C1 segment of cervical spinal cord (tissue), 14 donors: Measurements from ENCODE around the gene FAM9C.
A peak's percentile ranks its signal among the peaks of the same experiment; 100 is the strongest.
"Not testable (repeated sequence)": the region's sequence is repeated elsewhere in the genome, so short reads cannot be mapped to it uniquely, and the experiment has no call there.

Source experiments
- DNase-seq, 14 donors: peaks; one replicate each; lab custom pipeline; 2025; lab: John Stamatoyannopoulos, UW

The FAM9C gene

DNA sequence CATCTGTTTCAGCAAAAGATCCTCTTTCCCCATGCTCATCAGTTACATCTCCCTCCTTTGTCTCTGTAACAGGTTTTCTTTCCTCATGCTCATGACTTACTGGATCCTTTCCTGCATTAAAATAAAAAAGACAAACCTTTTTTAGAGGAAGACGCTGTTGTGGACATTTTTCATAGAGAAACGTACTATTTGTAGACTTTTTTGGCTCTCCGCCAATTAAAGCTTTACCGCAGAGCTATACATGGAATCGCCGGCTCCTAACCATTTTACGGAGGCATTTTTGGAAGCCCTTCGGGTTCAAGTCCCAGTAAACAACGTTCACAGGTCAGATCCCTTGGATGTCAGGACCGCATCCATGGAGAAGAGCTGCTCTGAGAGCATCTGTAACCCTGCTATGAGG, 1.3 kb downstream of the FAM9C start:
- DNase-seq, result no peak

DNA sequence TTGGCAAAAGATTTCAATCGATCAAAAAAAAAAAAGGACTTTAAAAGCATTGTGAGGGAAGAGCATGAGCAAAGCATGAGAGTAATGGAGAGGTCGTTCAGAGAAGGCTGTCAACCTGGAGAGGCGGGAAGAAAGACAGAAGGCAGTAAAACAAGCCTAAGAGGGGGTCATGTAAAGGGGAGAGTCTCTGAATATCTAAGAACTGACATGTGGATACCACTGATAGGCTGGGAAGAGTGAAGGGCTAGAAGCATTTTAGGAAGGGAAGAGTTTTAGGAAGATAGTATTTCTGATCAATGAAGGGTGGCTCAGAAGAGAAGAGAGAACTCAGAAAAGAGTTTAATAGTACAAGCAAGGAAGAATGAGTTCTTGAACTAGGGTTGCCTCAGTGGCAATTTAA, 7.5 kb downstream of the FAM9C start:
- no peak for DNase-seq

DNA sequence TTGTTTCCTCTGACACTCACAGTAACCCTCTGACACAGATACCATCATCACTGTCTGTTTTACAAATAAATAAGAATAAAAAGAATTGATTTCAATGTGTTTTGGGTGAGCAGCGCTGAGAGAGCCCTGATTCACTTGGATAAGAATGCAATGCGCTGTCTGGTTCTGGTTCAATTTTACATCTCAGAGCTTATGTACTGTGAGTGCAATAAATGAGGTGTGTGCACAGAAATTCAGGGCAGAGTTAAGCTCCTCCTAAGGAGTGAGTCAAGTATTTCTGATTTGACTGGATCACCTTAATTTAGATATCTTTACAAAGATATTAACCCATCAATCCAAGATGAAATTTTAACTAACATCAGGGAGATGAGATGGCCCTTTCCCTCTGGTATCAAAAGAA, 11.2 kb downstream of the FAM9C start:
- DNase-seq, result no peak

DNA sequence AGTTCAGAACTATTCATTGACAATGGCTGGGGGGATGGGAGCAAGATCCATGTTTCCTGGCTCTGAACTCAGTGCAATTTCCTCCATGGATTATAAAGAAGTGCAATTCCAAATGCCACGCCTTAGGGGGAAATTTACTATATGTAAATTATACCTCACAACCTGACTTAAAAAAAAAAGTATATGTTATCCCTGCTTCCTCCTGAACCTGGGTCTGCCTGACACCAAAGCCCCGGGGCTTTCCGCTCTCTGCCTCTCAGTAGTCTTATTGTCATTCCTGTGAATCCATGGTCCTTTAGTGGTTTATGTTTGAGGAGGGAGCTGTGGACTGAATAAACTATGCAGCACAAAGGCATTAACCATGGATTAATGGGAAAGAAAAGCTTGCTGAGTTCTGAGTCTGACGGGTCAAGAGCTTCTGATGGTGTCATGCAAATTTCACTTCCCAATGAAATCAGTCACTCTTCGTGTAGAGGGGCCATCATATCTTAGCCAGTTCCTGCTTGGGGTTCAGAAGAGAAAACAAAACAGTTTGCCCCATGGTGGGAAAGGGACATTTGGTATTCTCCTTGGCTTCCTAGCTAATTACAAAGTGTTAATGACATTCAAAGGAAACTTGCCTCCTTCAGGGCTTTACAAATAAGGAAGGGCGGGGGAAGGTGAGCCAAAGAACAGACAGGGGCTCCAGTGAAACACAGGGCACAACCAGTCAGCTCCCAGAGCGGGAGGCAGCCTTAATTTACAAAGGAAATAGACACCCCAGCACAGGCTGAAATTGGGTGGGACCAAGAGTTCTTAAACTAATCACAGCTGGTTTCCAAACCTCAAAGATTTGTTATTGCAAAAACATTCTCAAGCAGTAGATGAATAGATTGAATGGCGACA, 14.3 kb downstream of the FAM9C start:
- DNase-seq, result no peak

DNA sequence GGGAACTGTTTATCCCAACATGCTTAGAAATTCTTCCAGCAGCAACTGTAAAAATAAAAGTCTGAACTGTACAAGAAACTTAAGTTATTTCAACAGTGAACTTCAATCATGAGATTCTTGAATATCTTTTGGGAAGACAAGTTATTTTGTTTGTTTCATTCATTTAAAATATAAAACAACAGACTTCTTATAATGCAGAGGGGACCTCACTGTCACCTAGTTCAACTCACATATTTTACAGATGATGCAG, 14.9 kb downstream of the FAM9C start:
- DNase-seq, result no peak

DNA sequence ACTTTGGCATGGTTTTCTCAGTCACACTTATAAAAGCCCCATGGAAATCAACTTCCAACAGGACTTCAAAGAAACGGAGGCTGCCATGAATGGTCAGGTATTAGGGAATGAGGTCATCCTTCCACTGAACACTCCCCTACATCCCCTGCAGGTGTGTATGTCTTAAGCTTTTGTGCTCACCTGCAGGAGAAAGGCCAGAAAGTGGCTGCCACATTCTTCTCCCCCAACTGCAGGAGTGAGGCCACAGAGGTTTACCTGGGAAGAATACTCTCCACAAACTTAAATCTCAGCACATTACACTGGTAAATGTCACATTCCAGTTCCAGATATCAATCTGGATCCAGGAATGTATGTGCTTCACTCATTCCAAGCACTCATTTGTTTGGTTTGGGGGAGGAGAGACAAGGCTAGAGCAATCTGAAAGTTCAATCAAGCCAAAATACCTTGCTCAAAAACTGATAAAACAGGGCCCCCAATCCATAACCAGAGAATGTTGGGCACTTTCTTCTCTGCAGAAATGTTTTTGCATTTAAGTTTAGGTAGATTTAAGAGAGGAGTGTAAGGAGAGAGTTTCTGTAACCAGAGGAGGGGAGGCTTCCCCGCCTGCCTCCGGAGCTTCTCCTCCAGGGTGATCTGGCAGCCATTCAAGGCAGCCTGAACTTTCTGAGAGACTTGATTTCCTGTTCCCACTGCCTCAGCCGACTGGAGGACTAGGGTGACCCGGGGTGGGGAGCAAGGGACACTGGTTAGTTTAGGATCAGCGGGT, 15.4 kb downstream of the FAM9C start:
- DNase-seq, result peak in 2 of 14 donors; percentile 12 to 19

DNA sequence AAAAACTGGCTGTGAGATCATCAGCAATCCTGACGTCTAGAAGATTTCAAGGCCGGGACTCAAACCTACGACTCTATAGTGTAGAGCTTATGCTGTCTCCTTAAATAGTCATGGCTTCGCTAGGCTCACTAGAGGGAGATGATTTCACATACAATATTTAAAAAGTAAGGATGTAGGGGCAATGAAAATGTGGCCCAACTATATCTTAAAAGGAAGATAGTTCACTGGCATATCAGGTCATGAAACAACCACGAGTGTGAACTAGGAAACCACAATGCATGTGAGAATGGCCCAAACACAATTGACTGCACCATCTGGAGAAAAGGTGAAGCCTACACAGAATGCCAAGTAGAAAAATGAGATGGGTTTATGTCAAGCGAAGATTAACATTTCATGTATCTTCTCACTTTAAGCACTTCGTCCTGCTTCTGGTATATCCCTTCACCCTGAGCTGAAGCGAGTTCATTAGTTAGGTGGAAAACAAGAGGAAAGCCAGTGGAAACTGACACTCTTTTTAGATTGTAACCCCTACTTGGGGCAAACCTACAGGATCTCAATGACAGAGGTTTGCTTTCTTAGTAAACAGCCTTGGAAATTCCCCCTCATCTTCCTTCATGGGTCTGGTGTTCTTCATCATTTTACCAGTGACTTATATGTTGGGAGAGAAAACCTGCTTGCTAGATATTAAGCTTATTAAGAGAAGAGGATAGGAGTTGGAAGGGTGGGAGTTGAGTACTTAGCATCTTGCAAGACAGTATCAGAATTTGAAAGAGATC, 17.4 kb downstream of the FAM9C start:
- DNase-seq, result no peak

DNA sequence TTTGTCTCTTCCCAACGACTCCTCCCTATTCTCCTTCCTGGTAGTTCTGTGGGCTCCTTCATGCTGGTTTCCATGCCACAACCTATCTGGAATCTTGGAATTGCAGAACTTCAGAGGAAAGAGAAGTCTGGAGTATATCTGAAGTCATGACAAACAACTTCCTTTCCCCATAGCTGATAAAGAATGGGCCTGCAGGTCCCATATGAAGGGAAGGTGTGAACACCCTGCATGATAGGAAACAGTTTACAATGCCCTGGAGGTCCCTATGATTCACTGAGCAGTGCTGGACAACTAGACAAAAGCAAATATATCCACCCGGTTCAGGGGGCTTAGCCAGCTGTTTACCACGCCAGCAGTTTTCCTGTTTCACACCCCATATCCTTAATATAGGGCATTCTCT, 19.4 kb downstream of the FAM9C start:
- DNase-seq, result no peak

DNA sequence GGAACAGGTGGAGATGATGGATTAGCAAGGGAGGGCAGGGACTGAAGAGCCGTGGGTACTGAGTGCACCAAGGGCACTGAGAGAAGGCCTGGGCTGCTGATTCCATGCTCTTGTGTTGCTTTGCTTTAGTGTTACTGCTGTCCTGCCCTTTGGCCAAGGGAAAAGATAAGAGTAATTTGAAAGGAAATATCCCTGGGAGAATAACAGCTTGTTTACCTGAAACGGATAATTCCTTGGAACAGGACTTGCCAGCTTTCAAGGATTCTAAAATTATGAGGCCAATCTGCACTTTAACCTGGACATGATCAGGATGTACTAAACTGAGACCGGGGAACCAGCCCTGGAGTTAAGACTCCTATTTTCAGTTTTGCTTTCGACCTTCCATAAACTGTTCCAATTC, 20.4 kb downstream of the FAM9C start:
- no peak for DNase-seq

DNA sequence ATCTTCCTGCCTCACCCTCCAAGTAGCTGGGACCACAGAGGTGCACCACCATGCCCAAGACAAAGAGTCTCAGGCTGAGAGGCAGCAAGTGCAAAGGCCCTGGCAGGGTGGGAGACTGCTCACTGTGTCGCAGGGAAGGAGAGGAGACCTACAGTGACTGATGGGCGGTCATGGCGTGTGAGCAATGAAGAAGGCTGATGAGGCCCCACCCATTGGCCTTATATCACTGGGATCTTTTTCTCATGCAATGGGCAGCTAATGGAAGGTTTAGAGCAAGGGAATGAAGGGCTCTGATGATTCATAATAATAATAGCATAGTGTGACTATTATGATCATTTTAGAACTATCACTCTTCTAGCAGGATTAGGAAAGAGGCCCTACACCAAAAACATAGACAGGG, 20.9 kb downstream of the FAM9C start:
- no peak for DNase-seq

DNA sequence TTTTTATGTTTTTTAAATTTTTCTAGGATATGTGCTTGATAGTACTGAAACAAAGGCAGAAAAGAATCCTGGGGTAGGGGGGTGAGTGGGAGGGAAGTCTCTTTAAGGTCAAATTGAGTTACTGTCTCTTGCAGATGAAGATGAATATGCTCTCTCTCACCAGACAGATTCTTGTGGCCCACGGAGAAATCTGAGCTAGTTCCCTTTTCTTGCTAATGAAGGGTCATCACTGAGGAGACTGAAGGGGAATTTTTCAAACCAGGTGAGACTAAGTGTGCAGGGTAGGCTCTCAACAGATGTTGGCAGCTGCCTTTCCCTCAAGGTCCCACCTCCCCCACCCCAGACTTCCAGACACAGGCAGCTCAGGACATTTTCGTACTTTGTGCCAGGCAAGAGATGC, 21.5 kb downstream of the FAM9C start:
- DNase-seq, result no peak

DNA sequence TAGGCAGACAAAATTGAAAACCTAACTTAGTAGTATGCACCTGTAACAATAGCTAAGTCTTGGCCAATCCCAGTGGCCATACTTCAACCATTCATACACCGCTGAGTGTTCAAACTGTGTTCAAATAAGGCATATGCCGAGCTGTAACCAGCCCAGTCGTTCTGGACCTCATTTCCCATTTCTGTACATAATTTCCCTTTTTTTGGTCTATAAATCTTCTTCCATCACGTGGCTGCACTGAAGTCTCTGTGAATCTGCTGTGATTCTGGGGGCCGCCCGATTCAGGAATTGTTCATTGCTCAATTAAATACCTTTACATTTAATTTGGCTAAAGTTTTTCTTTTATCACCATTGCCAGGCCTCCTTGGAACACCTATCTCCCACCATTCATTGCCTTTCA, 27.7 kb downstream of the FAM9C start:
- DNase-seq, result not testable (repeated sequence)

DNA sequence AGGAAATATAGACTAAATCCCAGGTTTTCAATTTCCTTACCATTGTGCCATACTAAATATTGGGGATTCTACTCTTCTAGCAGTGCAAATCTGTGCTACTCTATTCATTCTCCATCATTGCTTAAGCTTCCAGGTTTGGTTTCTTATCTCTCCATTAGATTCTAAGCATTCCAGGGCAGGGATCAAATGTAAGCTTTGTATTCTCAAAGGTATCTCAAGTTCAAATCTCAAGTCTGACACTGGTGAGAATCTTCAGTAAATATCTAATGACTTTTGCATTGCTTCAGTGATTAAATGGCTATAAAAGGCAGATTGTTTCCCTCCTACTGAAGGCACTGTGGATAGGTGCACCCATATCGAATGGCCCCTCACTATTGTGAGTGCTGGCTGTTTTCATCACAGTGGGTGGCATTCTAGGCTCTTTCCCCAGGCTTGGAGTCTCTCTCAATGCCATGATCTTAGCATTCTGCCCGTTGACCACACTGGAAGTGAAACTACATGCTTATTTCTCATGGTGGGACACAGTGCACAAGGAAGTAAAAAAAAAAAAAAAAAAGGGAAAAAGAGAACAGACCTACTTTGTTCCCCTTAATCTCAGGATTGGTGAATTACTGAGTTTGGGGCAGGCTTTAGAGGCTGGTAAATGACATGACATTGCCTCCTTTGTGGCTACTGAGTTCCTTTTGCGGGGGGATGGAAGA, 28.7 kb downstream of the FAM9C start:
- DNase-seq, result no peak

DNA sequence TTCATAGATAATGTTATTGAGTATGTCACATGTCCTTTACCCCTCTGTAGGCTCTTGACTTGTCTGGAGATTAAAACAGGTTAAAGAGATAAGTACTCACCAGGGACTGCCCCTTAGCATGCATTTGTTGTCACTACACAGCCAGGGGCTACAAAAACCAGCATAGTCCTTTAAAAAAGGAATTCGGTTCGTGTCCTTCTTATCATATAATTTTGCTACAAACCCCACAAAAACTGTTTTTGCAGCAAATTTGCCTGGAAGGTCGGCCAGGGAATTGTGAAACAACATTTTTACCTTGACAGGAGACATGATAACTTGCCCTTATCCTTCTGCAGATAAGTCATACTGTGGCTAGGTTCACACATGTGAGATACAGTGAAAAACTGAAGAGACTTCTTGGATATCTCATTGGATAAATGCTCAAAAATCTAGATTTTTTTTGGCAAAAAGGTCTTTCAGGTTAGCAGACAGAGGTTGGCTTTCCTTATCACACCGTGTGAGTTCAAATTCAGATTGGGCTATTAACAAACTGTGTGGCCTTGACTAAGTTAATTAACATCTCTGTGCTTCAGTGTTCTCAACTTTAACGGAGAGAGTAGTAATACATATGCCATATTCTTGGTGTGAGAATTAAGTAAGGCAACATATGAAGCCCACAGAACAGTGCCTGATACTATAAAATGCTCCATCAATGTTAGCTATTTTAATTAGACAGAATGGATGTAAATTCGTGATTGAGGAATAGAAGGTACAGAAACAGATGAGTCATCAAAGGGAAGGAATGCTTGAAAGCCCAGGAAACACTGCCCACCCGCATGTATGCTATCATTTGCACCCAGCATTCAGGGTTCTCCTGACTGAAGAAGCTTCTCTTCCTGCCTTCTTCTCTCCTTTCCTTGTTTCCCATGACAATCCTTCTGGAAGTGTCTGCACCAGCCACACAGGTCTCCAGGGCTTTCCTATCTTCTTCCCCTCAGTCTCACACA, 30.0 kb downstream of the FAM9C start:
- no peak for DNase-seq

DNA sequence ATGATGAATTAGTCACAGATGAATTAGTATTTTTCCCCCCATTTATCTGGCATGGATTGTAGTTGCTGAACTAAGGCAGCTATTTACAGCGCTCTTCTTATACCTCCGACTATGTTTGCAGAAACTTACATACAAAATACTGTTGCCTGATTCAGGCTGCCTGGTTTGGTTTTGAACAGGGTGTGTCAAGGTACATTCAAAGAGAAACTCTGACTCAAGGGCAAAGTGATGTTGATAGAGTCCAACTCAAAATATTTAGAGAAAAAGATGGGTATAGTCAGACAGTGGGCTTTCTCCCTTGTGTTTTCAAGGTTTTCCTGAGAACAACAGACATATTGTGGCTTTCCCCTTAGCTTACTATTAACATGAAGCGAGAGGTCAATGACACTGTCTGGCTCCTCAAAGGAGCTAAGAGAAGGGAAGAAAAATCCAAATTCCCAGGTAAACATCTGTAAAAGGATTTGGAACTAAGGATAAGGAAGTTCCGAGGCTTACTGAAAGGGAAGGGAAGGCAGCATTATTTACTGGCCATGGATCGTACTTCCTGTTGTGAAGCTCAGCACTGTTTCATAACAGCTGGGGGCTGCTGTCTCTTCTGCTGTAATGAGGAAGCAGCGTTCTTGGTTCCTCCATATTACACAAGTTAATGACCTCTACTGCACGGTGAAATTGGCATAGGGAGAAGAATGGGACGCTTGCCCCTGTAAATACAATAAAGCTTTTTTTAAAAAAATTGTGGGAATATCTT, 30.9 kb downstream of the FAM9C start:
- peak in 1 of 14 donors; percentile 17 for DNase-seq

DNA sequence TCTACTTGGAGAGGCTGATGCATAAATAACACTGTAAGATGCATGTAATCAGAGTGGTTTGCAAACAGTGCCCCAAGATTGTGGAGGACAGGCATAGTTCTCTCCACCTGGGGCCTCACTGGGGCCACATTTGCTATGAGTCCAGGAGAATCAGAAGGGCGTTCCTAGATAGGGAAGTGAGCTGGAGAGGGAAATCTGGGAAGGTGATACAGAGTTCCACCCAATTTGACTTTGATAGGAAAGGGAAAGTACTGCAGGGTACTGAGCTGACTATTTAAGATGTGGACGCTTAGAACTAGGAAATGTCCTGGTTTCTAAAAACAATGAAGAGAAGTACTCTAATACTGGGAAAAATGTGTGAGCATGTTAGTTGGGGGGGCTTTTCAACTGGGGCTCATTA, 33.9 kb downstream of the FAM9C start:
- no peak for DNase-seq

DNA sequence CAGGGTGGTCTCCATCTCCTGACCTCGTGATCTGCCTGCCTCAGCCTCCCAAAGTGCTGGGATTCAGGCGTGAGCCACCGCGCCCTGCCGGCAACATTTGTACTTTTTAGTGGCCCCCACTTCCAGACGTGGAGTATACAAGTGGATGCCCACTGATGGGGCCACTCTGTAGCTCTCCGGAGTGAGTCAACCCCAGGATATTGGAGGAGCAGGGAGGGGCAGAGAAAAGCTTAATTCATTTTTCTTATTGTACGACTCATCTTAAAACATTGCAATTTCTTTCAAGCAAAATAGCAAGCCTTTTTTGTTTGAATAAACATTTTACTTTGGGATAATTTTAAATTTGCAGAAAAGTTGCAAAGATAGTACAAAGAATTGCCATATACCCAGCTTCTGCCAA, 34.6 kb downstream of the FAM9C start:
- DNase-seq, result no peak

DNA sequence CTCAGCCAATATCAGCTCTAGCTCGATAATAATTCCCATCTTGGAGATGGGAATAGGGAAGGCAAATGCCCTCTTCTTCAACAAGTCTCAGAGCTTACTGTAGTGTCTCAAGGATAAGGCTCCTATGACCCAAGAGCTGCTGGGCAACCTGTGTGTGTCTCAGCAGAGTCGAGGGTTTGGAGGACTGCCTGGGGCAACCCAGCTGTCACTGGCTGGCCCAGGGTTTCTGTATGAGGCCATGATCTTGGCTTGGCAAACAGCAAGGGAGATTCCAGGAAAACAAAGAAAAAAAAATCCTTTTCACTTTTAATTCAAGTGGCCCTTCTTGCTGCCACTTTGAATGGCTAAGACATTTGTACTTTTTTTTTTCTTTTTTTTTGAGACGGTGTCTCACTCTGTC, 35.1 kb downstream of the FAM9C start:
- DNase-seq, result peak in 1 of 14 donors; percentile 14

DNA sequence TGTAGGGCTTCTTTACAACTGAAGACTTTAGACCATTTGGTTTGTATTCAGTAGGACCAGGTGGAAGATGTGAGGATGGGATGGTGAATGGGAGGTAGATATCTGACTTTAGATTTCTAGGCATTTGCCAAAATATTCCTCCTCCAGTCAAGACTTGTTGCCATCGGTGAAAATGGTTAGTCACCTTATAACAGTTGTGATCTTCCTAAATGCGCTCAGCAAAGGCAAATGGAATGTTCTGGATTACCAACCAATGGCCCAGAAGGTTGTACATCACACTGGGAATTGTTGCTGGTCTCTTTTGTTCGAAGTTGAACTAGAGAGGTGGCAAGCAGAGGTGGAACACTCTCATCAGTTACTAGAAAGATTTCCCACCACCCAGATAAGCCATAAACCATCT, 35.6 kb downstream of the FAM9C start:
- no peak for DNase-seq

DNA sequence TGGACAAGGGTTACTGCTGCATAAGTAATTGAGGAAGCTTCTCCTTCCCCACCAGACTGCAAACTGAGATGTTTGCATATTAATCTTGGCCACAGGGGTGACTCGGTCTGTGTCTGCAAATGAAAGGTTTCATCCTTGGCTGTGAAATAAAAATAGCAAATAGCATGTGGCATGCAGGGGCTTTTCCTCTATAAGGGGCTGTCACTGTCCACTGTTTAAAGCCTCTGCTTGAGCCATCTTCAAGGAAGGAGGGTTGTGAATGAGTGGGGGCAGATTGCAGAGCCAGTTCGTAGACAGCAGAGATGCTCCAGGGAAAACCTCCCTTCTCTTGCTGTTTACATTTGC, 36.3 kb downstream of the FAM9C start:
- no peak for DNase-seq
